ENCODE measurements around the gene NPHP4. TPM values are rescaled to one million over a fixed set of nuclear protein-coding genes. Genes with fewer than 3 reads are reported as not detected.

NPHP4 gene
- total RNA-seq, 1 donor from 2014 or later = 12.1 TPM

- no peak for DNase-seq (ENCODE audit: extremely low read depth, low read depth, low spot score)
These were observed 760 bp upstream of the NPHP4 start for GRCh38 chr1:5992814-5993555.

DNA sequence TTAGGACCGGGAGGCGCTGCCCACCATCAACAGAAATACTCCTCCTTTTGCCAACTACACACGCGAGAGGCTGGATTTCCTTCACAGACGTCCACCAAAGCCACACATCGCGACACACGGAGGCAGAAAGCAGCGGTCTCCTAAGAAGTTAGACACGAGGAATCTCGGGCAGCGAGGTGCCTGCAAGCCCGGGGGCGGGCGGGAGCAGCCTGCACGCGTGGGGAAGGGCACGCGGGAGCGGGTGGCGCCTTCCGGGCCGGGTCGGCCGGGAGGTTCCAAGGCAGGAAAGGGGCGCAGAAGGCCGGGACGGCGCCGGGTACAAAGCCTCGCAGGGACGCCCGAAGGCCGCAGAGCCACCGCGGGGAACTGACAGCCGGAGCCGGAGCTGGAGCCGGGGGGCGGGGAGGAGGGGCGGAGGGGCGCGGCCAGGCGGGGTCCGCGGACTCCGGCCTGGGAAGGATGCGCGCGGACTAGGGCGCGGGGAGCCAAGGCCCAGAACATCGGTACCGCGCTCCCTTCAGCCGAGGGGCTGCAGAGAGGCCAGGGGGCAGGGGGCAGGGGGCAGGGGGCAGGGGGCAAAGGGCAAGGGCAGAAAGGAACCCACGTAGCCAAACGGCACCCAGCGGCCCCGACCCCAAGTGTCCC is 722 bp downstream of the NPHP4 start:
- no peak for DNase-seq (ENCODE audit: extremely low read depth, low read depth, low spot score)

DNA sequence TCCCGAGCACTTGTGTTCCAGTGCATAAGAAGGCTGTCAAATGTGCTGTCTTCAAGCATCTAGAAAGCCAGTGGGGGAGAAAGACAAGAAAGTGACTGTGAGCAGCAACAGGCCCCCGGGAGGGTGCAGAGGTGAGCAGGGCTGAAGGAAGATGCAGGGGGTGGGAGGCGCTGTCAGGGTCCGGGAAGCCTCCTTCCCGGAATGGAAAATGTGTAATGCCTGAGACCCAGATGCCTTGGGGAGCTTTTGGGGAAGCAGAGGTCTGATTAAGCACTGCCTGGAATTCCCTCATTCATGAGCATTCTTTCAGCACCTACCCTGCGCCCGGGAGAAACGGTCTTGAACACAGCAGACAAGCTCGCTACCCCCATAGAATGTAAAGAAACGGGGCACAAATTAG is 1.3 kb downstream of the NPHP4 start:
- DNase-seq (ENCODE audit: extremely low read depth, low read depth, low spot score) = no peak

DNA sequence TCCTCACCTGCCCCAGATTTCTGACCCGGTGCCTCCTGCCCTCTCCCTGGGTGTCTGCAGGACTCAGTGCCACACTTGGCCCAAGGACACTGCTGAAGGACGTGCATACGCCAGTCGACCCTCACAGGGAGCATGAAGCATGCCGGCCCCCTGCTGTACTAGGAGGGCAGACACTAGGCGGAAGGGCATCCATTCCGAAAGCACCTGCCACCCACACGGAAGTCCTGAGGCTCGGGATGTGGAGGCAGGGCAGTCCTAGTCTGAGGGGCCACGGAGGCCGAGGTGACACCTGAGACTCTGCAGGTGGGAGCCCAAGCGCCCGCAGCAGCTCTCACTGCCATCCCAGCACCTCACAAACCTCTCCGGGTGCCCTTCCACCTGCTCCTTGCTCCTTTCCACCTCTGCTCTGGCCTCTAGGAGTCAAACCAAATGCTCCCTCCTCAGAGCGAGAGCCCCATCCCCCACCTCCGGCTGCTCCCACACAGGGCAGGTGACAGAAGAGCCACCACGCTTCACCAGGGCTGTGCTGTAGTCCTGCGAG is 2.4 kb downstream of the NPHP4 start:
- DNase-seq (ENCODE audit: extremely low read depth, low read depth, low spot score) = no peak

DNA sequence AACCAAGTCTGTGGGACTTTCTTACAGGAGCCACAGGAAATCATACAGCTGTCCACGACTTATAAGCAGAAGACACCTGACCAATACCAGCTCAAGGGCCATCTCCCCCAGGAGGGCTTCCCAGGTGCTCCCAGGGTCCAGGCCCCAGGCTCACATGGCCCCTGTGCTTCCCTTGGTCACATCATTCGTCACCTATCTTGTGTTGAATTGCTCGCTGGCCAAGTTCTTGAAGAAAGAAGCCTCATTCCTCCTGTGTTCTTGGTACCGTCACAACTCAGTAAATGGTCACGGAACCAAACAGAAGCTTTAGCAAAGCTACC is 3.0 kb downstream of the NPHP4 start:
- DNase-seq (ENCODE audit: extremely low read depth, low read depth, low spot score) = no peak

DNA sequence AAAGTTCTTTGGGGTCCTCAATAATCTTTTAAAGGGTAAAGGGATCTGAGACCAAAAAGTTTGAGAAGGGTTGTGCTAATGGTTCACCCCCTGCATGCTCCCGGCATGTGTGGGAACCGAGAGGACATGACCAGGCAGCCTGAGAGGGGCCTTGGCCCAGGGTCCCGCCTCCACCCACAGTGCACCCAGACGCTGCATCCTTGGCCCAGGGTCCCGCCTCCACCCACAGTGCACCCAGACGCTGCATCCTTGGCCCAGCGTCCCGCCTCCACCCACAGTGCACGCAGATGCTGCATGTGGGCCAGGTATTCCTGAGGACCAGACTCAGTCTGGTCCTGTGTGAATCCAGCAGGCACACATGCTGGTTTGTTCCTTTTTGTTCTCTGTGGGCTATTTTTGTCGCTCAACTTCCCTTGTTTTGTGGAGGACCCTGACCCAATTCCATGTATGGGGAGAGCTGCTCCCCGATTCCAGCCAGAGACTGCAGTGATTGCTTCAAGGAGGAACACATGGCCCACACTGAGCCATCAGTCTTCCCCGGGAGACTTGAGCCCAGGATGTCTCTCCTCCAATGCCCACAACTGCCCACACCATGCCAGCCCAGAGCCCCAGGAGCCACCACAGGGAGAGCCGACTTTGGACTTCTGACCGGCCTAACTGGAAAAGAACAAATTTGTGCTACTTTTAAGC is 3.5 kb downstream of the NPHP4 start:
- DNase-seq (ENCODE audit: extremely low read depth, low read depth, low spot score) = no peak

GRCh38 chr1:5986018-5986417 is 6.2 kb downstream of the NPHP4 start:
- DNase-seq (ENCODE audit: extremely low read depth, low read depth, low spot score) = no peak

DNA sequence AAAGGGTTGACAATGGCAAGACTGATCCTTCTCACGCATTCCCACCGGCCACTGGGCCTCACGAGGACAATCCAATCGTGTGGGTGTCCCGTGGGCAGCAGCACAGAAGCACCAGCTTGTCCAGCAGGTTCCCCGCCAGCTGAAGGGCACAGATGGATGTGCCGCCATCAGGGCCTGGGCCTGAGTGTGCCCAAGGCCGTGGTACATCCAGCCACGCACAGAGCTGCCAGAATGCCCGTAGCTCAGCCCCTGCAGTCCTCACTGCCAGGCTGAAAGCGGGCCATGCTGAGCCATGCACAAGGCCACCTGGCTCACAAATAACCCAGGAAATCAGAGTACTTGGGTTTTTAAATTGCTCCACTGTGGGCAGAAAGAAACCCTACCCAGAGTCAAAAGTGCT is 7.0 kb downstream of the NPHP4 start:
- DNase-seq (ENCODE audit: extremely low read depth, low read depth, low spot score) = no peak

DNA sequence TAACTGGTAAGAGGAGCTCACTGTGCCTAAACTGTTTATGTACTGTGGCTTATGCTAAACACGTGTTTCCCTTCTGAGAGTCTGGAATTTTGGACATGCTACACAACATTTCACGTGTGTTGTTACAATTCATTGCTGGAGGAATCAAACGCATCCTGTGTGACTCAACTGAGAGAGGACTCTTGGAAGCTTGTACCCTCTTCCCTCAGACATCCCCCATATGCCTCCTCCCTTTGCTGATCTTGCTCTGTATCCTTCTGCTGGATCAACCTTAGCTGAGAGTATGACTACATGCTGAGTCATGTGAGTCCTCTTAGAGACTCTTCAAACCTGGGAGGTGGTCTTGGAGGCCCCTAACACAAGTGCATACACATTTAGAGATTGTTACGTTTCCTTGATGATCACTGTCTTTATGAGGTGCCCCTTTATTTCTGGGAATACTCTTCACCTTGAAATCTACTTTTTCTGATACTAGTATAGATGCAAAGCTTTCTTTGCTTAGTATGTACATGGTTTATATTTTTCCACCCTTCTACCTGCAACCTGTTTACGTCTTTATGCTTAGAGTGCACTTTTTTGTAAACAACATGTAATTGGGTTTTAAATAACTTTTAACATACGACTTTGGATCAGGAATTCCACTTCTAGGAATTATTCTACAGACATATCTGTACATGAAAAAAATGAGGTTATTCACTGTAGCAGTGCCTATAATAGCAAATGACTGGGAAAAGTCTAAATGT is 8.7 kb downstream of the NPHP4 start:
- no peak for DNase-seq (ENCODE audit: extremely low read depth, low read depth, low spot score)

GRCh38 chr1:5982868-5983267 is 9.4 kb downstream of the NPHP4 start:
- DNase-seq (ENCODE audit: extremely low read depth, low read depth, low spot score) = no peak

DNA sequence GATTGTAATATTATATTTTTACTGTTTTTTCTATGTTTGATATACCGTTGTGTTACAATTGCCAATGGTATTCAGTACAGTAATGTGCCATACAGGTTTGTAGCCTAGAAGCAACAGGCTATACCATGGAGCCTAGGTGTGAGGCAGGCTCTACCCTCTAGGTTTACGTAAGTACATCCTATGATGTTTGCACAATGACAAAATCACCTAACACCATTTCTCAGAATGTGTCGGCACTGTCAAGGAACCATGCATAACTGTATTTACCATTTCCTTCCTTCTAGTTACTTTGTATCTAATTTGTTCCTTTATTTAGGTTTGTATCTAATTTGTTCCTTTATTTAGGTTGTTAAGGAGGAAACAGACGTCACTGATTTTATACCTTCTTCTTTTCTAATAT is 9.9 kb downstream of the NPHP4 start:
- no peak for DNase-seq (ENCODE audit: extremely low read depth, low read depth, low spot score)

DNA sequence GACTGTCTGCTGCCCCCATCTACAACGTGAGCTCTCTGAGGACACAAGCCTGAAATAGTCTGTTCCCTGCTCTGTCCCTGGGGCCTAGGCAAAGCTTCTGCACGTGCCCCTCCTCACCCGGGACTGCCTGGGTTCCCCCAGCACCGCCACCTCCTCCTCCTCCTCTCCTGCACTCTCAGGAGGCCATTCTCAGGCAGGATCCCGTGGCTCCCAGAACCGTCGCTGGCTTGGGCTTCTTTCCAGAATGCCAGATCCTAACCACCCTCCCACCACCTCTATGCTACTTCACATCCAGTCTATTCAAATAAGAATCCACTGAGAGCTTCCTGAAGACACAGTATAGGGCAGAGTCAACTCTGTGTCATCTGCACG is 11.2 kb downstream of the NPHP4 start:
- DNase-seq (ENCODE audit: extremely low read depth, low read depth, low spot score) = no peak

DNA sequence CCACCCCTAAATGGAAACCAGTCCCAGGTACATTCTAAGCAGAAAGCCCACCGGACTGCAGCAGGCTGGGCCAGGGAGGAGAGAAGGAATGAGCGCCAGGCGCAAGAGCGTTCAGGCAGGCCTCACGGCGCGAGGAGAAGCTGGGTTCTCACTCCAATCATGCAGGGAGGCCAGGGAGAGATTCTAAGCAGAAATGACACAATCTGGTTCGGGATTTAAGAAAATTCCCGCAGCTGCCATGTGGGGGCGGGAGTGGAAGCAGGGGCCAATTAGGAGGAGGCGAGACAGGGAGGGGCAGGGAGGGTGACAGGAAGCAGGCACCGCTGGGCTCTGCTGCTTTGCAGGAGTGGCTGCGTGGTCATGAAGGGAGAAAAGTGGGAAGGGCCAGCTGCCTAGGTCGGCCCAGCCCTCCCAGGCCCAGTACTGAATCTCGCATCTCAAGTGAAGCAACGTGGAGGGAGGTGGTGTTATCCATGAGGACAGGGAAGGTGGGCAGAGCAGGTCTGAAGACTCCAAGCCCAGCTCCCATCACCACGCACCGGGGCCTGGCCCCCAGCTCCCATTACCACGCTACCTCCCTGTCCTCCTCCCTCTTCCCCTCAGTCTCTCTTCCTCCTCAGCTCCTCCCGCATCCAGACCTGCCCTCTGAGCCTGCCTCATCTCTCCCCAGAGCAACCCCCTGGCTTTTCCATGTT is 11.8 kb downstream of the NPHP4 start:
- DNase-seq (ENCODE audit: extremely low read depth, low read depth, low spot score) = no peak

- no peak for DNase-seq (ENCODE audit: extremely low read depth, low read depth, low spot score)
These were observed 12.5 kb downstream of the NPHP4 start for GRCh38 chr1:5979536-5980313.

DNA sequence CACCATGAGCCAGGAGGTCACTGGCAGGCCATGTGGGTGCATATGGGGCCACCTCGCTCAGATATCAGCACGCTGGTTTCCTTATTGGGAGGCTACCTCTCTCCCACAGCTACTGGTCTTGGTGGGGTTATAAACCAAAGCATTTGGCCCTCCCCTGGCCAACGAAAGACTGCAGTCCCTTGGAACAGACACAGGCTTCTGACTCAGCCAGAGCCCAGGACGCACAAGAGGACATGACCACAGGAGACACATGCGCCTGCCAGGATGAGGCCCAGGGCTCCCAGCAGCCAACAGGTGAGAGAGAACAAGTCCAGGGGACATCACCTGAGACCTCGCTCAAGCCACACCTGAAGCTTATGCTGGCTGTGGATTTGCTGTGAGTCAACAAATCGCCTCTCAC is 13.8 kb downstream of the NPHP4 start:
- no peak for DNase-seq (ENCODE audit: extremely low read depth, low read depth, low spot score)

- DNase-seq (ENCODE audit: extremely low read depth, low read depth, low spot score) = no peak
These were observed 14.5 kb downstream of the NPHP4 start for GRCh38 chr1:5977494-5978444.

- DNase-seq (ENCODE audit: extremely low read depth, low read depth, low spot score) = no peak
These were observed 15.3 kb downstream of the NPHP4 start for GRCh38 chr1:5976726-5977493.

DNA sequence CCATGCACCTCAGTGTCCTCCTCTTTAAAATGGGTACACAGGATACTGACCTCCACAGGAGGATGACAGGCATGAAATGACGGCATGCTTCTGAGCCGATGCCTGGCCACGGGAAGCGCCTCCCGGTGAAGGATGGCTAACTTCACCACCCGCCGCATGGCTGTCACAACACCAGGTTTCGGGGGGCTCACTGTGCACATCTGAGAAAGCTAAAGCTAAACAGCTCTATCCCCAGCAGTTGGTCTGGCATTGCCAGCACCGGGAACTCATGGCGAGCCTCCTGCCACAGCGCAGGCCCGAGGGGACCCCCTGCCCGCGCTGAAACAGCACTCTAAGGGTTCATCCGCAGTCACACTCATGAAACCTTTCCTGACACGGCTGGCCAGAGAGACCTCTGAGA is 16.0 kb downstream of the NPHP4 start:
- no peak for DNase-seq (ENCODE audit: extremely low read depth, low read depth, low spot score)
